ENCODE measurements around the gene PSIP1.
A peak's percentile ranks its signal among the peaks of the same experiment; 100 is the strongest.

PSIP1 gene

DNA sequence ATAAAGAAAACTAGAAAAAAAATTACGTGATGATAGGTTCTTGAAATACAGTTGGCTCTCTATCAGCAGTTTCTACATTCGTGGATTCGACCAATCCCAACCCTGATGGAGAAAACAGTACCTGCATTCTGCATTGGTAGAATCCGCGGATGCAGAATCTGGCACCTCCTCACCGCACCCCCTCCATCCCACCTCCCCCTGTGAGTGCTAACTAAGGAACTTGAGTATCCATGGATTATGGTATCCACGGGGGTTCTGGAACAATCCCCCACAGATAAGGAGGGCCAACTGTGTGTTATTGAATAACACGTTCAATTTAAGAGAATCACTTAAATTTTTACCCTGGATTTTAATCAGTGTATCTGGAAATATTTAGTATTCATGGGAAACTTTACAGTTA is 10.5 kb upstream of the PSIP1 start (continued):
- TF ChIP-seq ZNF133 (tag by site-specific recombination; IDR thresholded peaks at IDR 0.05) (no peak), SP7 (tag by site-specific recombination; IDR thresholded peaks at IDR 0.05) (no peak)

DNA sequence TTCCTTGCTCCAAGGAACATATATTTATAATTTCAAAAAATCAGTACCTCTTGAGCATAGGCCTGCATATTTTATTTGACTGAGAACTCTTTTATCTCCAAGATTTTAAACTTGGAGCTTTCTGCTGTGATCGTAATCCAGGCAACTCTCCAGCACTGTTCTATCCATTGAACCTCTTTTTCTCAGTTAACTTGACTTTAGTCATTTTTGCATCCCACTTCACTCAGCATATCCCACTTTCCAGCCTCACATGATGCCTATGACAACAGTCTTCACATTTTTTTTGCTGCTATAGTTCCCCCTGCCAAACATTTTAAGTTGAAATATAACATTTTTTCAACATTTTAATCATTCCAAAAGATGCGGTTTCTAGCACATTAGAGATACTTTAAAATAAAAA is 9.1 kb upstream of the PSIP1 start:
- ChIA-PET POLR2A (no interaction called here), CTCF (no interaction called here)
- H3K9me3 ChIP-seq (ENCODE audit: control insufficient read depth, insufficient read depth, low read depth, low read length) = no peaks in the 10 kb centered on the region
- H3K4me3 ChIP-seq (ENCODE audit: low read depth, low read length) = no peak overlapping the region
- no peak overlapping the region for H3K27ac ChIP-seq (ENCODE audit: extremely low read depth, low read depth, low read length)
- TF ChIP-seq, protein P1, sequence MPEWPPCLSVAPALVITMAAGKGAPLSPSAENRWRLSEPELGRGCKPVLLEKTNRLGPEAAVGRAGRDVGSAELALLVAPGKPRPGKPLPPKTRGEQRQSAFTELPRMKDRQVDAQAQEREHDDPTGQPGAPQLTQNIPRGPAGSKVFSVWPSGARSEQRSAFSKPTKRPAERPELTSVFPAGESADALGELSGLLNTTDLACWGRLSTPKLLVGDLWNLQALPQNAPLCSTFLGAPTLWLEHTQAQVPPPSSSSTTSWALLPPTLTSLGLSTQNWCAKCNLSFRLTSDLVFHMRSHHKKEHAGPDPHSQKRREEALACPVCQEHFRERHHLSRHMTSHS (tag by site-specific recombination; IDR thresholded peaks at IDR 0.05) = no peak
- TF ChIP-seq SCRT1 (tag by site-specific recombination; IDR thresholded peaks at IDR 0.05; ENCODE audit: borderline replicate concordance) = no peak
- H3K4me1 ChIP-seq (ENCODE audit: control insufficient read depth, insufficient read depth, low read length) = no peaks in the 10 kb centered on the region
- no peaks in the 10 kb centered on the region for H3K36me3 ChIP-seq (ENCODE audit: control insufficient read depth in 2 of 2, insufficient read depth in 1 of 2, low read length in 2 of 2)

DNA sequence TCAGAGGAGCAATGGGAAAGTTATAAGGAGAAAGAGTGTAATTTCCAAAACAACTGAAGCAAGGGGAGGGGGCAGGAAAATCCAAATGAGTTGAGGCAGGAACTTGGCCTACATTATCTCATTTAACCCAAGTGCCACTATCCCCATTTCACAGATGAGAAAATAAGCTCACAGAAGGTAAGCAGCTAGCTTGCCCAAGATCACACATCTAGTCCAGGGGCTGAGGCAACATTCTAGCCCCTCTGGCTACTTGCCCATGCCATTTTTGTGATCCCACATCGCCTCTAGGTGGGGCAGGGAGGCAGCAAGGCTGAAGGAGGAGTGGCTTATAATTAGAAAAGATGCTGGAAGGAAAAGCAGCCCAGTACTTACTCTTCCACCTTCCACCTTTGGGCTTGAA is 2.6 kb upstream of the PSIP1 start:
- no peaks in the 10 kb centered on the region for H3K9me3 ChIP-seq (ENCODE audit: control insufficient read depth, insufficient read depth, low read depth, low read length)
- peaks cover 6% of the 10 kb centered on the region; the same call in 1 of the 2 replicates for H3K4me1 ChIP-seq (ENCODE audit: control insufficient read depth, insufficient read depth, low read length)
- POLR2A ChIA-PET = interaction anchor here (4.6 kb wide), 1 partner anchor 39 kb away, joined by 61 read pairs; the partner anchor contains the start of gene CCDC171
- H3K36me3 ChIP-seq (ENCODE audit: control insufficient read depth in 2 of 2, insufficient read depth in 1 of 2, low read length in 2 of 2) = peaks cover 3 to 11% of the 10 kb centered on the region in 2 experiments; a peak in 2 of 3 replicates
- H3K4me3 ChIP-seq (ENCODE audit: low read depth, low read length) = no peak overlapping the region
- H3K27ac ChIP-seq (ENCODE audit: extremely low read depth, low read depth, low read length) = no peak overlapping the region
- TF ChIP-seq KLF16 (tag by site-specific recombination; IDR thresholded peaks at IDR 0.05) (no peak), ZNF324 (tag by site-specific recombination; IDR thresholded peaks at IDR 0.05) (0 out of 2 replicates have a peak, but pooled peaks have one; percentile 45), ZNF664 (tag by site-specific recombination; IDR thresholded peaks at IDR 0.05) (peak; percentile 99), TRIM28 (IDR thresholded peaks at IDR 0.05; ENCODE audit: borderline replicate concordance, low read length) (0 out of 2 replicates have a peak, but pooled peaks have one; percentile 15), ZNF521 (tag by site-specific recombination; IDR thresholded peaks at IDR 0.05) (no peak)
- TF ChIP-seq, protein P2, sequence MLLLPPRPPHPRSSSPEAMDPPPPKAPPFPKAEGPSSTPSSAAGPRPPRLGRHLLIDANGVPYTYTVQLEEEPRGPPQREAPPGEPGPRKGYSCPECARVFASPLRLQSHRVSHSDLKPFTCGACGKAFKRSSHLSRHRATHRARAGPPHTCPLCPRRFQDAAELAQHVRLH (tag by site-specific recombination; IDR thresholded peaks at IDR 0.05) = peak; percentile 29; the same call in 1 of the 2 replicates
- TF ChIP-seq, protein P3, sequence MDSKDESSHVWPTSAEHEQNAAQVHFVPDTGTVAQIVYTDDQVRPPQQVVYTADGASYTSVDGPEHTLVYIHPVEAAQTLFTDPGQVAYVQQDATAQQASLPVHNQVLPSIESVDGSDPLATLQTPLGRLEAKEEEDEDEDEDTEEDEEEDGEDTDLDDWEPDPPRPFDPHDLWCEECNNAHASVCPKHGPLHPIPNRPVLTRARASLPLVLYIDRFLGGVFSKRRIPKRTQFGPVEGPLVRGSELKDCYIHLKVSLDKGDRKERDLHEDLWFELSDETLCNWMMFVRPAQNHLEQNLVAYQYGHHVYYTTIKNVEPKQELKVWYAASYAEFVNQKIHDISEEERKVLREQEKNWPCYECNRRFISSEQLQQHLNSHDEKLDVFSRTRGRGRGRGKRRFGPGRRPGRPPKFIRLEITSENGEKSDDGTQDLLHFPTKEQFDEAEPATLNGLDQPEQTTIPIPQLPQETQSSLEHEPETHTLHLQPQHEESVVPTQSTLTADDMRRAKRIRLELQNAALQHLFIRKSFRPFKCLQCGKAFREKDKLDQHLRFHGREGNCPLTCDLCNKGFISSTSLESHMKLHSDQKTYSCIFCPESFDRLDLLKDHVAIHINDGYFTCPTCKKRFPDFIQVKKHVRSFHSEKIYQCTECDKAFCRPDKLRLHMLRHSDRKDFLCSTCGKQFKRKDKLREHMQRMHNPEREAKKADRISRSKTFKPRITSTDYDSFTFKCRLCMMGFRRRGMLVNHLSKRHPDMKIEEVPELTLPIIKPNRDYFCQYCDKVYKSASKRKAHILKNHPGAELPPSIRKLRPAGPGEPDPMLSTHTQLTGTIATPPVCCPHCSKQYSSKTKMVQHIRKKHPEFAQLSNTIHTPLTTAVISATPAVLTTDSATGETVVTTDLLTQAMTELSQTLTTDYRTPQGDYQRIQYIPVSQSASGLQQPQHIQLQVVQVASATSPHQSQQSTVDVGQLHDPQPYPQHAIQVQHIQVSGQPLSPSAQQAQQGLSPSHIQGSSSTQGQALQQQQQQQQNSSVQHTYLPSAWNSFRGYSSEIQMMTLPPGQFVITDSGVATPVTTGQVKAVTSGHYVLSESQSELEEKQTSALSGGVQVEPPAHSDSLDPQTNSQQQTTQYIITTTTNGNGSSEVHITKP (tag by site-specific recombination; IDR thresholded peaks at IDR 0.05) = peak; percentile 48; the same call in 1 of the 2 replicates
- CTCF ChIA-PET = interaction anchor here (1.2 to 1.9 kb wide), 4 partner anchors 20 to 128 kb away, joined by 3 to 5 read pairs (median 4); no protein-coding TSS in a partner anchor

DNA sequence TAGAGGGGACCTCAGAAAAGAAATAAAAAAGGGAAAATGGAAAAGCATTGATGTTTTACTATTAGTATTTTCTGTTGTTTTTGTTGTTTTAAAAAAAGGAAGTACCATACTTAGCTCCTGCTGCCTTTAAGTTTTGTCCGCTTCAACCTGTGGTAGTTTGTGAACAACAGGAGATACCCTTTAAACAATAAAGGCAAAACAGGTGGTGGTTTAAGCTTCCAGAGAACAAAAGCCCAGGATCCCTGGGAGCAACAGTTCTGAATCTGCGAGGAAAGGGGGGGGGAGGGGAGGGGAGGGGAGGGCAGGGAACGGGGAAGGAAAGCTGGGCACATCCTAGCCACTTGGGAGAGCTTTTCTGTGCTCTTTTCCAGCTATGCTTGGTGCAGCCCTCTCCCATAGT is 2.1 kb upstream of the PSIP1 start:
- no peak overlapping the region for H3K27ac ChIP-seq (ENCODE audit: extremely low read depth, low read depth, low read length)
- no peak for TF ChIP-seq ZNF571 (tag by site-specific recombination; IDR thresholded peaks at IDR 0.05)
- peak; percentile 21; the same call in 1 of the 2 replicates for TF ChIP-seq SCRT2 (tag by site-specific recombination; IDR thresholded peaks at IDR 0.05)
- CTCF ChIA-PET = interaction anchor here (1.2 to 1.9 kb wide), 4 partner anchors 21 to 129 kb away, joined by 3 to 5 read pairs (median 4); no protein-coding TSS in a partner anchor
- POLR2A ChIA-PET = interaction anchor here (1.1 to 4.6 kb wide), 2 partner anchors 9 to 39 kb away, joined by 3 to 61 read pairs; partner anchors contain the start of gene CCDC171
- no peaks in the 10 kb centered on the region for H3K9me3 ChIP-seq (ENCODE audit: control insufficient read depth, insufficient read depth, low read depth, low read length)
- H3K36me3 ChIP-seq (ENCODE audit: control insufficient read depth in 2 of 2, insufficient read depth in 1 of 2, low read length in 2 of 2) = peaks cover 3 to 15% of the 10 kb centered on the region in 2 experiments; a peak in 2 of 3 replicates
- peaks cover 6% of the 10 kb centered on the region; the same call in 1 of the 2 replicates for H3K4me1 ChIP-seq (ENCODE audit: control insufficient read depth, insufficient read depth, low read length)
- H3K4me3 ChIP-seq (ENCODE audit: low read depth, low read length) = no peak overlapping the region
